Activated CD4-positive, alpha-beta memory T cell treated with anti-CD3 and anti-CD28 coated beads, Interleukin-2, amount 10 ng/mL, durations not matched to agents 7 days and 5 days (primary cell): ENCODE data around the gene KRTAP3-1. TPM values are rescaled to one million over a fixed set of nuclear protein-coding genes. Genes with fewer than 3 reads are reported as not detected.

Experiments used
- CTCF ChIA-PET: fragments of 350-600 bp; sonication (Branson Sonifier 250); formaldehyde crosslinking; loops from one replicate; lab custom pipeline; 2021; ENCODE audit warnings: antibody characterized with exemption, inconsistent platforms; lab: Charles Lee
- POLR2A ChIA-PET: fragments of 350-600 bp; sonication (Branson Sonifier 250); formaldehyde crosslinking; loops from one replicate; lab custom pipeline; 2021; ENCODE audit warnings: antibody characterized with exemption; lab: Charles Lee
- DNase-seq: peaks from one replicate; pipeline ENCODE4 v3.0.0-alpha.2; 2020
- H3K27ac Mint-ChIP-seq: one replicate; pipeline ENCODE4 v1.8.0; 2021; ENCODE audit warnings: mild to moderate bottlenecking, mixed read lengths
- H3K27me3 Mint-ChIP-seq: one replicate; pipeline ENCODE4 v1.8.0; 2021; ENCODE audit warnings: mixed read lengths
- H3K36me3 Mint-ChIP-seq: one replicate; pipeline ENCODE4 v1.8.0; 2021; ENCODE audit warnings: low read depth, mixed read lengths
- H3K4me1 Mint-ChIP-seq: one replicate; pipeline ENCODE4 v1.8.0; 2021; ENCODE audit warnings: mixed read lengths
- H3K4me3 Mint-ChIP-seq: one replicate; pipeline ENCODE4 v1.8.0; 2021; ENCODE audit warnings: mild to moderate bottlenecking, mixed read lengths
- H3K9me3 Mint-ChIP-seq: one replicate; pipeline ENCODE4 v1.8.0; 2021; ENCODE audit warnings: mixed read lengths
- total RNA-seq, 2 experiments: library from RNA; stranded (reverse); gene quantifications; one replicate each; pipeline ENCODE4 v1.2.3, GENCODE V29; 2021

The KRTAP3-1 gene
- total RNA-seq, 2 experiments from 2014 or later, result not detected

DNA sequence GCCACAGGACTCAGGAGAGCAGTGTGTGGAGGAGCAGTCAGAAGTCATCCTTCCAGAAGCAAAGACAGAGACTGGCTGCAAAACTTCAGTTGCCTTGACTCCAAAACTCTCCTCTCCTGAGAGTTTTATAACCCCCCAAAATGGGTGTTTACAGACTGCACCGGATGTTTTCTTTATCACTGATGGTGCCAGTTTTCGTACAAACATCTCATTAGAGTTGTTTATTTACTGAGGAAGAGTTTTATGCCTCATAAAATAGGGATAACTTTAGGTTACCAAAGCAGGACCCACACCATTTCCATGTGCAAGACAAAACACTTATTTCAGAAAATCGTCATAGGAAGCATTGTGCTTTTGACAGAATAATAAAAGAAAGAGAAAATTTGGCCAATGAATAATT lies 24.7 kb downstream of the KRTAP3-1 start, which contains the start of gene KRT40:
Gene KRT40, minus strand, starts transcription at position 101 of the 400 bp plus-strand sequence. Its CDS starts 53 bp downstream, at position 48.
- DNase-seq, result no peak
- Mint-ChIP-seq H3K27ac (no peak within 1 kb of the TSS), H3K36me3 (no peaks in the 10 kb centered on the region), H3K4me3 (no peak within 1 kb of the TSS), H3K9me3 (no peaks in the 10 kb centered on the region), H3K27me3 (peaks cover 27% of the 10 kb centered on the region), H3K4me1 (no peaks in the 10 kb centered on the region)
- ChIA-PET POLR2A (no interaction called here), CTCF (no interaction called here)

DNA sequence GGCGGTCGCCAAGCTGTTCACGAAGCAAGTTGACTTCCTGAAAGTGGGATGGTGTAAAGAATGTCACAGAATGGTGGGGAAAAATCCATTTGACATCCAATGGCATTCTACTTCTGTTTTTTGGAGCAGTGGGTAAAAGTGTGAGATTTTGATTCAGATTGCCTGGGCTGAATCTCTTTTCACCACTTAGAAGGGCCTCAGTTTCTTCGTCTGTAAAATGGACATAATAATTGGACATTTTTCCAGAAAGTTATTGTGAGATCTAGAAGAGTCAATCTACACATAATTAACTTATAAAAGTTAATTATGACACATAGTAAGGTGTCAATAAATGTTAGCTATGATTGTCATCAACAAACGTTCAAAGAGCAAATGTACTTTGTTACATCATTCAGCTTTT lies 27.8 kb downstream of the KRTAP3-1 start:
- no peak overlapping the region for H3K27ac Mint-ChIP-seq
- CTCF ChIA-PET, result no interaction called here

DNA sequence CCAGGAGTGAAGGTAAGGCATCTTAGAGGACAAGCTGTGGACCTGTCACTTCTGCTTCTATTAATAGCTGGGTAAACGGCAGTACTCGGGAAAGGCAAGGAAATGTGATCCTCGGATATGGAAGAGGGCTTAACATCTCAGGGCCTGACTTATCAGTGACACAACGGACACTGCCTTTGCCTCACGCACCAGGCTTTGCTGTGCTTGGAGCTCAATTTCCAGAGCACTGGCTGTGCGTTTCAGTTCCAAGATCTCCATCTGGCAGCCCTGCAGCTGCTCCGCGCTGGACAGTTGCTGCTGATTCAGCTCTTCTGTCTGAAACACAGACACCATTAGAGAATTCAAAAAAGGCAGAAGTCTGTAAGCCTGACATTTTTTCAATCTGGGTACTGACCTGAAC lies 28.3 kb downstream of the KRTAP3-1 start:
- ChIA-PET POLR2A (no interaction called here), CTCF (no interaction called here)
- DNase-seq, result no peak
- no peaks in the 10 kb centered on the region for H3K4me1 Mint-ChIP-seq
- H3K27ac Mint-ChIP-seq, result no peak overlapping the region
- H3K27me3 Mint-ChIP-seq, result peaks cover 17% of the 10 kb centered on the region
- no peaks in the 10 kb centered on the region for H3K9me3 Mint-ChIP-seq
- H3K36me3 Mint-ChIP-seq, result no peaks in the 10 kb centered on the region
- no peak overlapping the region for H3K4me3 Mint-ChIP-seq

More for the DNA sequence above, 27.8 kb downstream of the KRTAP3-1 start:
- Mint-ChIP-seq H3K4me1 (no peaks in the 10 kb centered on the region), H3K4me3 (no peak overlapping the region), H3K36me3 (no peaks in the 10 kb centered on the region), H3K9me3 (no peaks in the 10 kb centered on the region), H3K27me3 (peaks cover 19% of the 10 kb centered on the region)
- POLR2A ChIA-PET, result no interaction called here
- DNase-seq, result no peak

DNA sequence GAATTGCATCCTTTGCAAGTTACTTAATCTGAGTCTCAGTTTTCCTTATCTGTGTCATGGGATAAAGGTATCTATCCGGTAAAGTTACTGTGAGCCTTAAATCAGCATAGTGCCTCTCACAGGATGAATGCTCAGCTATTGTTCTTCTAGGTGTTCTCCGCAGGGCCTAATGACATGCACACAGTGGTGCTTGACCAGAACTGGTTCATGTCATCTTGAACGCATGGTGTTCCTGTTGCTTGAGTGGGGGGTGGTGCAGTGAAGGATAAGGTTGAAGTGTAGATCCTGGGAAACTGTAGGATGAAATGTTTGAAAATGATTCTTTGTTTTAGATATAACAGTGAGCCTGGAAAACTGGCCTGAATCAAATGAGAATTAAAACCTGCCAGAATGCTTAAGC lies 28.8 kb downstream of the KRTAP3-1 start:
- H3K27ac Mint-ChIP-seq, result no peak overlapping the region
- DNase-seq, result no peak
- no peaks in the 10 kb centered on the region for H3K4me1 Mint-ChIP-seq
- no peaks in the 10 kb centered on the region for H3K36me3 Mint-ChIP-seq
- POLR2A ChIA-PET, result no interaction called here
- H3K9me3 Mint-ChIP-seq, result no peaks in the 10 kb centered on the region
- CTCF ChIA-PET, result no interaction called here
- H3K27me3 Mint-ChIP-seq, result peaks cover 21% of the 10 kb centered on the region
- no peak overlapping the region for H3K4me3 Mint-ChIP-seq

DNA sequence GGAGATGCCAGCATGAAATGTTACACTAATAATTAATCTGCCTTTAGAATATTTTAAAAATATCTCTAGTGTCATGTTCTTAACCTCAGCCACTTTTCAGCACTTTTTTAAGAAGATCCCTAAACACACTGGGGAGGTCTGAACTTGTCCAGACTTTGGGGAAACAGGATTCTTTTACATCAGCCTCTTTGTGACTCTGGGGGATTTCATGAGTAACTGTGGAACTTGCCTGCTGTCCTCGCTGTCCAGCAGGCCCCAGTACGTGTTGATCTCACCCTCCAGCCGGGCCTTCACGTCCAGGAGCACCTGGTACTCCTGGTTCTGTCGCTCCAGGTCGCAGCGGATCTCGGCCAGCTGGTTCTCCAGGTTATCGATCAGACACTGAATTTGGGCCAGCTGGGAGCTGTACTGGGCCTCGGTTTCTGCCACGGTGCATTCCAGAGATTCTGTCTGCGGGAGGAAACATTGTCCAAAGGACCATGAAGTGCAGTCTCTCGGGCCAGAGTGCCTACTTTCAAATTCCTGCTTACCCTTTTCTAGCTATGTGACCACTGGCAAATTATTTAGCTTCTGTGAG lies 30.3 kb downstream of the KRTAP3-1 start:
- H3K36me3 Mint-ChIP-seq, result no peaks in the 10 kb centered on the region
- CTCF ChIA-PET, result no interaction called here
- H3K27me3 Mint-ChIP-seq, result peaks cover 16% of the 10 kb centered on the region
- POLR2A ChIA-PET, result no interaction called here
- H3K9me3 Mint-ChIP-seq, result no peaks in the 10 kb centered on the region
- H3K4me3 Mint-ChIP-seq, result no peak overlapping the region
- no peak overlapping the region for H3K27ac Mint-ChIP-seq
- no peaks in the 10 kb centered on the region for H3K4me1 Mint-ChIP-seq
- no peak for DNase-seq

DNA sequence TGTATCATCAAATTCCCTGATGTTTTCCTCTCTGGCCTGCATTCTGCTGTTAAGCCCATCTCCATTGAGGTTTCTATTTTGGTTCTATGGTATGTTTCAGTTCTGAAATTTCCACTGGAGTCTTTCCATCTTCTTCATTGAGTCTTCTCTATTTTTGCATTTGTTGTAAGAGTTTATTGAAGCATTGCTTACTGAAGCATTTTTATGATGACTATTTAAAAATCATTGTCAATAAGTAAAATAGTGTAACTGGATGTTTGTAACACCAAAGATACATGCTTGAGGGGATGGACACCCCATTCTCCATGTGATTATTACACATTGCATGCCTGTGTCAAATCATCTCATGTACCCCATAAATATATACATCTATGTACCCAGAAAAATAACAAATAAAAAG lies 33.4 kb downstream of the KRTAP3-1 start:
- Mint-ChIP-seq H3K27me3 (peaks cover 18% of the 10 kb centered on the region), H3K36me3 (no peaks in the 10 kb centered on the region), H3K4me3 (no peak overlapping the region), H3K9me3 (no peaks in the 10 kb centered on the region), H3K4me1 (no peaks in the 10 kb centered on the region), H3K27ac (no peak overlapping the region)
- DNase-seq, result no peak
- CTCF ChIA-PET, result no interaction called here
- POLR2A ChIA-PET, result no interaction called here

DNA sequence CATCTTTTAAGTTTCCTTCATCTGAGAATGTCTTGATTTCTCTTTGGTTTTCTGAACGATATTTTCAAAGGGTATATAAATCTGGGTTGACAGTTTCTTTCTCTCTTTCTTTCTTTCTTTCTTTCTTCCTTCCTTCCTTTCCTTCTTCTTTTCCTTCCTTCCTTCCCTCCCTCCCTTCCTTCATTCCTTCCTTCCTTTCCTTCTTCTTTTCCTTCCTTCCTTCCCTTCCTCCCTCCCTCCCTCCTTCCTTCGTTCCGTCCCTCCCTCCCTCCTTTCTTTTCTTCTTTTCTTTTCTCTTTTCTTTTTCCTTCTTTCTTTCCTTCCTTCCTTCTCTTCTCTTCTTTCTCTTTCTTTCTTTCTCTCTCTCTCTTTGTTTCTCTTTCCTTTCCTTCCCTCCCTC lies 34.6 kb downstream of the KRTAP3-1 start:
- Mint-ChIP-seq H3K27me3 (peaks cover 19% of the 10 kb centered on the region), H3K4me3 (no peak overlapping the region), H3K36me3 (no peaks in the 10 kb centered on the region), H3K4me1 (no peaks in the 10 kb centered on the region), H3K27ac (no peak overlapping the region), H3K9me3 (no peaks in the 10 kb centered on the region)
- ChIA-PET POLR2A (no interaction called here), CTCF (no interaction called here)
- no peak for DNase-seq

DNA sequence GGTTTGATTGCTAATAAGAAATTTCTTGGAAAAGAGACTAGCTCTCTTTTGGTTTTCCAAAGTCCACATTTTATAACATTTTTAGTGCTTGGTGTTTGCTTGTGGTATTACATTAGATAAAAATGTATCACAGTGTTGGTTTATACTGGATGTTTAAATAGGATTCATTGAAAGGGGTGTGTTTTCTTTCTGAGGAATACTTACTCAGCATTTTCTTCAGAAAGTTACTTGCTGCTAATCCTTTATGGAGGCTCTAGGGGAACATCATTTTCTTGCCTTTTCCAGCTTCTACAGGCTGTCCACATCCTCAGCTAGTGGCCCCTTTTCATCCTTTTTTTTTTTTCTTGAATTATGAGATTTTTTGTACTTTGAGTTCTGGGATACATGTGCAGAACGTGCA lies 41.3 kb downstream of the KRTAP3-1 start:
- H3K4me1 Mint-ChIP-seq, result no peaks in the 10 kb centered on the region
- H3K4me3 Mint-ChIP-seq, result no peak overlapping the region
- ChIA-PET POLR2A (no interaction called here), CTCF (interaction anchor here (1.4 kb wide), 1 partner anchor 65 kb away, joined by 4 read pairs; no protein-coding TSS in a partner anchor)
- H3K27me3 Mint-ChIP-seq, result peaks cover 11% of the 10 kb centered on the region
- DNase-seq, result no peak
- H3K36me3 Mint-ChIP-seq, result no peaks in the 10 kb centered on the region
- no peaks in the 10 kb centered on the region for H3K9me3 Mint-ChIP-seq
- H3K27ac Mint-ChIP-seq, result no peak overlapping the region

DNA sequence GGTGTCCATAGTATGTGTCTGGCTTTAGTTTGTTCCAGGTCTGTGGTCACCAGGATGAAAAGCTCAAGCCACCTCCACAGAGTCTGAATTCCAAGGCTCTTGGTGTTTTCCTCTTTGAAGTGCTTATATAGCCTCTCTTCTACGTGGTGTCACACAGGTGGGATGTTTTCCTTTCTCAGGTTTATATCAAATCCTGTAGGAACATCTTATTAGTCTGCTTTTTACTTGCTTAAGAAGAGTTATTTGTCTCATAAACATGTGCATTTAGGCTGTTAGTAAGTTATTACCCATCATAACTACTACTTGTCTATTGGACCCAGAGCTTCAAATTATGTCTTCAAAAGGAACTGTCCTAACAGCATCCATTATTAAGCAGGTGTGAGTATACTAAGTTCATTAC lies 42.1 kb downstream of the KRTAP3-1 start, which contains the start of gene KRT39:
Gene KRT39, minus strand, starts transcription at position 101 of the 400 bp plus-strand sequence. Its CDS starts 92 bp downstream, at position 9.
- no peak within 1 kb of the TSS for H3K27ac Mint-ChIP-seq

DNA sequence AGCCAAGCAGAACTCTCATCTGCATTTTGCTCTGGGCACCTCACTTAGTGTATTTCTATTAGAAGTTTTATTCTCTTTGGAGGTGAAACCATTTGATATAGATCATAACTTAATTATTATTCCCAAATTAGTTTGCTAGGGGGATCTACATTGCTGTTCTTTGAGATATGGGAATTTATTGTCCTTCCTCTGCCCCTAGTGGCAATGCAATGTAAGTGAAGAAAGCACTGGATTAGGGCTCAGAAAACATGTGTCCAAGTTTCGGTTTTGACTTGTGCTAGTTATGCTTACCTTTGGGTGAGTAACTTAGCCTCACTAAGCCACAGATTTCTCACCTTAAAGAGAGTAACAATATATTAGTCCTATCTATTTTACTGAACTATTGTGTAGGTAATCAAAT lies 45.1 kb downstream of the KRTAP3-1 start:
- Mint-ChIP-seq H3K4me1 (no peaks in the 10 kb centered on the region), H3K9me3 (no peaks in the 10 kb centered on the region), H3K4me3 (no peak overlapping the region), H3K27ac (no peak overlapping the region), H3K36me3 (no peaks in the 10 kb centered on the region), H3K27me3 (peaks cover 2% of the 10 kb centered on the region)
- no peak for DNase-seq
- ChIA-PET CTCF (interaction anchor here (1.3 kb wide), 1 partner anchor 17 kb away, joined by 3 read pairs; no protein-coding TSS in a partner anchor), POLR2A (no interaction called here)

More for the DNA sequence above, 42.1 kb downstream of the KRTAP3-1 start, which contains the start of gene KRT39:
- H3K4me3 Mint-ChIP-seq, result no peak within 1 kb of the TSS
- POLR2A ChIA-PET, result no interaction called here
- no peak for DNase-seq
- CTCF ChIA-PET, result no interaction called here
- H3K27me3 Mint-ChIP-seq, result peaks cover 7% of the 10 kb centered on the region
- H3K4me1 Mint-ChIP-seq, result no peaks in the 10 kb centered on the region
- H3K36me3 Mint-ChIP-seq, result no peaks in the 10 kb centered on the region
- H3K9me3 Mint-ChIP-seq, result no peaks in the 10 kb centered on the region

DNA sequence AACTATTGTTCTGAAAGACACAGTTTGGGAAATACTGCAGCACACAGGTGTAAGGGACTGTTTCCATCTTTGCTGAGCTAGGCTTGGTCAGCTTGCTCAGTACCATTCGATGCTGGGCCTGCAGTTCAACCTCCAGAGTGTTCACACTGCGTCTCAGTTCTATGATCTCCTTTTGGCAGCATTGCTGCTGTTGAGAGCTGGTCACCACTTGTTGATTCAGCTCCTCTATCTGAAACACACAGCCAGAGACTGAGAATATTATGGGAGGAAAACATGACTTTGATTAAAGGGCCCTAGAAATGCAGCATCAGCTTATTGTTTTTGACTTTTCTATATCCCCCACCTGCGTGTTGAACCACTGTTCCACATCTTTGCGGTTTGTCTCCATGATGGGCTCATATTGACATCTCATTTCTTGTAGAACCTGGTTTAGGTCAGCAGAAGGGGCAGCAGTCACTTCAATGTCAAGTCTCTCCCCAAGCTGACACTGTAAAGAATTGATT lies 46.8 kb downstream of the KRTAP3-1 start:
- Mint-ChIP-seq H3K36me3 (no peaks in the 10 kb centered on the region), H3K27ac (no peak overlapping the region), H3K4me1 (no peaks in the 10 kb centered on the region), H3K27me3 (no peaks in the 10 kb centered on the region), H3K9me3 (no peaks in the 10 kb centered on the region), H3K4me3 (no peak overlapping the region)
- no peak for DNase-seq
- ChIA-PET CTCF (interaction anchor here (0.9 kb wide), 1 partner anchor 360 kb away, joined by 3 read pairs; no protein-coding TSS in a partner anchor), POLR2A (no interaction called here)

DNA sequence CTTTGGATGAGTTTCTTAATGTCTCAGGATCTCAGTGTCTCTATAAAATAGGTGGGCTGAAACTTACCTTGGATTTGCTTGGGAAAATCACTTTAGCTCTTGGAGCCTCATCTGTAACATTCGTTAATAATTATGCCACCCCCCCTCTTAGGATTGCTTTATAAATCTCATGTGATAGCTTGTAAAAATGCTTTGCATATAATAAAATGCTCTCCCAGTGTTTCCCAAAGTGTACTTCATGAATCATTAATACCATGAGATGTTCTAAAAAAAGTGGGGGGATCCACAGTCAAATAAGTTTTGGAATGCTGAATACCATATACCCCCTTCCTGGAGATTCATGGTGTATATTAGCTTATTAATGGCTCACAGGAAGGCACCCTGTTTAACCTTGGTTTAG lies 47.3 kb downstream of the KRTAP3-1 start:
- Mint-ChIP-seq H3K4me1 (no peaks in the 10 kb centered on the region), H3K36me3 (no peaks in the 10 kb centered on the region), H3K27ac (no peak overlapping the region), H3K27me3 (no peaks in the 10 kb centered on the region), H3K9me3 (no peaks in the 10 kb centered on the region), H3K4me3 (no peak overlapping the region)
- DNase-seq, result no peak
- ChIA-PET CTCF (interaction anchor here (0.8 kb wide), 1 partner anchor 37 kb away, joined by 3 read pairs; no protein-coding TSS in a partner anchor), POLR2A (no interaction called here)

DNA sequence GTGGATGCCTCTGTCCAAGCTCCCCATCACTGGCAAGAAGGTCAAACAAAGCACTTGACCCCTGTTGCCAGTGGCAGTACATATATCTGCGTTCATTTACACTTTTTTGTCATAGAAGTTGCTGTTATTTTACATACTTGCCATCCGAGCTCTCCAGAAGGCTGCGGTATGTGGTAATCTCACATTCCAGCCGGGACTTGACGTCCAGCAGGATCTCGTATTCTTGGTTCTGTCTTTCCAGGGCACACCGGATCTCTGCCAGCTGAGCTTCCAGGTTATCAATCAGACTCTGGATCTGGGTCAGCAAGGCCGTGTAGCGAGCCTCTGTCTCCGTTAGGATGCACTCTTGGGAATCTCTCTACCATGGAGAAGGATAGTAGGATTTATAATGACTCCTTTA lies 48.8 kb downstream of the KRTAP3-1 start:
- Mint-ChIP-seq H3K4me1 (no peaks in the 10 kb centered on the region), H3K27me3 (no peaks in the 10 kb centered on the region), H3K36me3 (no peaks in the 10 kb centered on the region), H3K4me3 (no peak overlapping the region), H3K9me3 (no peaks in the 10 kb centered on the region), H3K27ac (no peak overlapping the region)
- DNase-seq, result no peak
- POLR2A ChIA-PET, result no interaction called here
- CTCF ChIA-PET, result no interaction called here
